Measurements from ENCODE around the gene TRIM74.

DNA sequence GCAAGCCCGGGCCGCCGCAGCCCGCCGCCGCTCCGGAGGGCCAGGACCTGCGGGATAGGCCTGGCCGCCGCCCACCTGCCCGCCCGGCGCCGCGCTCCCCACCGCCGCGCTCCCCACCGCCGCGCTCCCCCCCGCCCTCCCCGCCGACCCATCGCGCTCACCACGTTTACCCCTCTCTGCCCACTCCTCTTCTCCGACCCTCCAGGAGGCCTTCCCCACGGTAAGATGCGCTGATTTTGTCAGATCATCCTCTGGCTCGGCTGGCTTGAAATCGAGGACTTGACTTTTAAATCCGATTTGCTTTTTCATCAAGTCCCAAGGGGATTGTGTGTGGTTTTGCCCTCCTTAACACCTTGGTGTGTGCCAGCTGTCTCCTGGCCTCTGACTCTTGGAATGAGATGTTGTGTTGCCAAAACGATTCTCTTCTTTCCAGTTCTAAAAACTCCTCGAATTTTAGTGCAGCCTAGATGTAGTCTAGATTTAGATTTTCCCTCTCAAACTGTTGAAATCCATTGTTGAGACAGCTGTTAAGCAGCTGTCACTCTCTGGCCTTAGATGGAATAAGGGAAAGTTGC is 43.6 kb downstream of the TRIM74 start:
- TF ChIP-seq, protein P1, sequence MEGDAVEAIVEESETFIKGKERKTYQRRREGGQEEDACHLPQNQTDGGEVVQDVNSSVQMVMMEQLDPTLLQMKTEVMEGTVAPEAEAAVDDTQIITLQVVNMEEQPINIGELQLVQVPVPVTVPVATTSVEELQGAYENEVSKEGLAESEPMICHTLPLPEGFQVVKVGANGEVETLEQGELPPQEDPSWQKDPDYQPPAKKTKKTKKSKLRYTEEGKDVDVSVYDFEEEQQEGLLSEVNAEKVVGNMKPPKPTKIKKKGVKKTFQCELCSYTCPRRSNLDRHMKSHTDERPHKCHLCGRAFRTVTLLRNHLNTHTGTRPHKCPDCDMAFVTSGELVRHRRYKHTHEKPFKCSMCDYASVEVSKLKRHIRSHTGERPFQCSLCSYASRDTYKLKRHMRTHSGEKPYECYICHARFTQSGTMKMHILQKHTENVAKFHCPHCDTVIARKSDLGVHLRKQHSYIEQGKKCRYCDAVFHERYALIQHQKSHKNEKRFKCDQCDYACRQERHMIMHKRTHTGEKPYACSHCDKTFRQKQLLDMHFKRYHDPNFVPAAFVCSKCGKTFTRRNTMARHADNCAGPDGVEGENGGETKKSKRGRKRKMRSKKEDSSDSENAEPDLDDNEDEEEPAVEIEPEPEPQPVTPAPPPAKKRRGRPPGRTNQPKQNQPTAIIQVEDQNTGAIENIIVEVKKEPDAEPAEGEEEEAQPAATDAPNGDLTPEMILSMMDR (IDR thresholded peaks at IDR 0.05; ENCODE audit: poor library complexity, severe bottlenecking) = no peak
- TF ChIP-seq, protein P2, sequence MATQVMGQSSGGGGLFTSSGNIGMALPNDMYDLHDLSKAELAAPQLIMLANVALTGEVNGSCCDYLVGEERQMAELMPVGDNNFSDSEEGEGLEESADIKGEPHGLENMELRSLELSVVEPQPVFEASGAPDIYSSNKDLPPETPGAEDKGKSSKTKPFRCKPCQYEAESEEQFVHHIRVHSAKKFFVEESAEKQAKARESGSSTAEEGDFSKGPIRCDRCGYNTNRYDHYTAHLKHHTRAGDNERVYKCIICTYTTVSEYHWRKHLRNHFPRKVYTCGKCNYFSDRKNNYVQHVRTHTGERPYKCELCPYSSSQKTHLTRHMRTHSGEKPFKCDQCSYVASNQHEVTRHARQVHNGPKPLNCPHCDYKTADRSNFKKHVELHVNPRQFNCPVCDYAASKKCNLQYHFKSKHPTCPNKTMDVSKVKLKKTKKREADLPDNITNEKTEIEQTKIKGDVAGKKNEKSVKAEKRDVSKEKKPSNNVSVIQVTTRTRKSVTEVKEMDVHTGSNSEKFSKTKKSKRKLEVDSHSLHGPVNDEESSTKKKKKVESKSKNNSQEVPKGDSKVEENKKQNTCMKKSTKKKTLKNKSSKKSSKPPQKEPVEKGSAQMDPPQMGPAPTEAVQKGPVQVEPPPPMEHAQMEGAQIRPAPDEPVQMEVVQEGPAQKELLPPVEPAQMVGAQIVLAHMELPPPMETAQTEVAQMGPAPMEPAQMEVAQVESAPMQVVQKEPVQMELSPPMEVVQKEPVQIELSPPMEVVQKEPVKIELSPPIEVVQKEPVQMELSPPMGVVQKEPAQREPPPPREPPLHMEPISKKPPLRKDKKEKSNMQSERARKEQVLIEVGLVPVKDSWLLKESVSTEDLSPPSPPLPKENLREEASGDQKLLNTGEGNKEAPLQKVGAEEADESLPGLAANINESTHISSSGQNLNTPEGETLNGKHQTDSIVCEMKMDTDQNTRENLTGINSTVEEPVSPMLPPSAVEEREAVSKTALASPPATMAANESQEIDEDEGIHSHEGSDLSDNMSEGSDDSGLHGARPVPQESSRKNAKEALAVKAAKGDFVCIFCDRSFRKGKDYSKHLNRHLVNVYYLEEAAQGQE (IDR thresholded peaks at IDR 0.05; ENCODE audit: borderline replicate concordance) = no peak
- TF ChIP-seq MXI1 (conservative IDR thresholded peaks at IDR 0.05; ENCODE audit: poor library complexity, severe bottlenecking) (no peak), POLR2AphosphoS5 (IDR thresholded peaks at IDR 0.05) (no peak)
